DND-41 (cell line): ENCODE results near the gene COX10.
"Not testable (repeated sequence)": the region's sequence is repeated elsewhere in the genome, so short reads cannot be mapped to it uniquely, and the experiment has no call there.

Experiments
- ATAC-seq: fragments of 200-7000 bp; cut with Tn5 transposase; 3 replicates; pipeline ENCODE4 v1.9.1; 2021; ENCODE audit warnings: low read depth; ENCODE audit not compliant: insufficient read depth
- DNase-seq: peaks from one replicate; pipeline ENCODE4 v3.0.0-alpha.2; 2020
- H2AFZ ChIP-seq: 2 replicates; pipeline ENCODE4 v1.6.0; 2012; ENCODE audit warnings: low read depth, low read length
- H3K27ac ChIP-seq: 2 replicates; pipeline ENCODE4 v1.5.1; 2012; ENCODE audit warnings: low read length, inconsistent platforms
- H3K27me3 ChIP-seq: fragments of 200-600 bp; sonication (generic); 2 replicates; pipeline ENCODE4 v1.6.0; 2012; ENCODE audit warnings: low read length, mild to moderate bottlenecking, inconsistent platforms; ENCODE audit not compliant: insufficient read depth, poor library complexity
- H3K36me3 ChIP-seq: 2 replicates; pipeline ENCODE4 v1.5.1; 2012; ENCODE audit warnings: low read length, inconsistent platforms; ENCODE audit not compliant: insufficient read depth
- H3K4me1 ChIP-seq: 2 replicates; pipeline ENCODE4 v1.5.1; 2012; ENCODE audit warnings: mild to moderate bottlenecking, low read length; ENCODE audit not compliant: insufficient read depth
- H3K4me2 ChIP-seq: 2 replicates; pipeline ENCODE4 v1.6.0; 2012; ENCODE audit warnings: mild to moderate bottlenecking, moderate library complexity, low read length, inconsistent platforms; ENCODE audit not compliant: insufficient read depth
- H3K4me3 ChIP-seq, 2 experiments: fragments of 200-600 bp in 1 of 2; shearing (Covaris generic) in 1 of 2; 2 replicates each; pipeline ENCODE4 v1.5.1; 2012 to 2016; ENCODE audit warnings: inconsistent platforms in 2 of 2, low read length in 2 of 2, mild to moderate bottlenecking in 2 of 2, low read depth in 1 of 2, moderate library complexity in 1 of 2
- H3K79me2 ChIP-seq: 2 replicates; pipeline ENCODE4 v1.6.0; 2012; ENCODE audit warnings: low read length, inconsistent platforms; ENCODE audit not compliant: insufficient read depth
- H3K9ac ChIP-seq: 2 replicates; pipeline ENCODE4 v1.6.0; 2012; ENCODE audit warnings: low read depth, mild to moderate bottlenecking, inconsistent platforms, low read length, moderate library complexity
- H3K9me3 ChIP-seq: 2 replicates; pipeline ENCODE4 v1.5.1; 2012; ENCODE audit warnings: low read length, moderate library complexity, mild to moderate bottlenecking, inconsistent platforms; ENCODE audit not compliant: insufficient read depth, severe bottlenecking
- H4K20me1 ChIP-seq: 2 replicates; pipeline ENCODE4 v1.6.0; 2012; ENCODE audit warnings: low read length; ENCODE audit not compliant: insufficient read depth
- CTCF ChIP-seq: IDR thresholded peaks from 2 replicates; pipeline ENCODE4 v1.5.1; 2012; ENCODE audit warnings: borderline replicate concordance, low read length, moderate library complexity, mild to moderate bottlenecking; ENCODE audit not compliant: poor library complexity, severe bottlenecking; ENCODE audit errors: extremely low read depth
- EZH2 ChIP-seq: IDR thresholded peaks from 3 replicates; pipeline ENCODE4 v1.6.1; 2012; ENCODE audit warnings: borderline replicate concordance, low read depth, mild to moderate bottlenecking, moderate library complexity, low read length, inconsistent platforms; ENCODE audit not compliant: severe bottlenecking

COX10 gene

GRCh38 chr17:14225254-14225980 is 156.1 kb downstream of the COX10 start:
- Histone ChIP-seq H3K36me3 (no peaks in the 10 kb centered on the region), H3K4me2 (no peak overlapping the region), H3K27ac (no peak overlapping the region), H3K9ac (no peak overlapping the region), H3K79me2 (no peaks in the 10 kb centered on the region), H3K9me3 (no peaks in the 10 kb centered on the region), H4K20me1 (no peaks in the 10 kb centered on the region), H3K4me1 (no peaks in the 10 kb centered on the region), H3K4me3 (no peak overlapping the region), H3K27me3 (no peaks in the 10 kb centered on the region), H2AFZ (no peak overlapping the region)
- ATAC-seq: no peak
- no peak for DNase-seq
- TF ChIP-seq CTCF: no peak

- no peak for DNase-seq
- no peaks in the 10 kb centered on the region for H3K36me3 ChIP-seq
- H3K4me2 ChIP-seq: no peak overlapping the region
- ATAC-seq: no peak
- no peak overlapping the region for H3K4me3 ChIP-seq
- H3K27me3 ChIP-seq: no peaks in the 10 kb centered on the region
- H3K9me3 ChIP-seq: no peaks in the 10 kb centered on the region
- H3K9ac ChIP-seq: no peak overlapping the region
- no peaks in the 10 kb centered on the region for H3K4me1 ChIP-seq
- H3K27ac ChIP-seq: no peak overlapping the region
- no peak for TF ChIP-seq EZH2
- TF ChIP-seq CTCF: no peak
- no peak overlapping the region for H2AFZ ChIP-seq
- H3K79me2 ChIP-seq: no peaks in the 10 kb centered on the region
- H4K20me1 ChIP-seq: no peaks in the 10 kb centered on the region
Measured at GRCh38 chr17:14227052-14227451, 157.7 kb downstream of the COX10 start.

GRCh38 chr17:14228903-14229302 is 159.6 kb downstream of the COX10 start:
- Histone ChIP-seq H3K9me3 (no peaks in the 10 kb centered on the region), H3K9ac (no peak overlapping the region), H3K79me2 (no peaks in the 10 kb centered on the region), H3K4me1 (no peaks in the 10 kb centered on the region), H3K27me3 (no peaks in the 10 kb centered on the region), H3K4me2 (no peak overlapping the region), H3K27ac (no peak overlapping the region), H2AFZ (no peak overlapping the region), H3K36me3 (no peaks in the 10 kb centered on the region), H4K20me1 (no peaks in the 10 kb centered on the region), H3K4me3 (no peak overlapping the region)
- TF ChIP-seq CTCF (no peak), EZH2 (no peak)
- DNase-seq: no peak
- ATAC-seq: no peak

- H3K27me3 ChIP-seq, H3K9ac ChIP-seq, H3K4me3 ChIP-seq, H4K20me1 ChIP-seq, DNase-seq, H3K4me2 ChIP-seq, H3K4me1 ChIP-seq, H3K27ac ChIP-seq, H3K36me3 ChIP-seq, H3K9me3 ChIP-seq, H2AFZ ChIP-seq, H3K79me2 ChIP-seq, ATAC-seq: not testable (repeated sequence)
Measured at GRCh38 chr17:14231187-14231586, 161.9 kb downstream of the COX10 start.

- H3K27ac ChIP-seq, H3K9me3 ChIP-seq, H3K9ac ChIP-seq, H4K20me1 ChIP-seq, H3K4me3 ChIP-seq, DNase-seq, H3K4me2 ChIP-seq, H3K27me3 ChIP-seq, H3K79me2 ChIP-seq, H2AFZ ChIP-seq, H3K36me3 ChIP-seq, H3K4me1 ChIP-seq, ATAC-seq: not testable (repeated sequence)
Measured at GRCh38 chr17:14235047-14235446, 165.7 kb downstream of the COX10 start.

- H3K9ac ChIP-seq, H4K20me1 ChIP-seq, DNase-seq, H3K27me3 ChIP-seq, H3K27ac ChIP-seq, H2AFZ ChIP-seq, H3K4me2 ChIP-seq, H3K4me3 ChIP-seq, ATAC-seq, H3K36me3 ChIP-seq, H3K9me3 ChIP-seq, H3K79me2 ChIP-seq, H3K4me1 ChIP-seq: not testable (repeated sequence)
Measured at GRCh38 chr17:14236032-14236431, 166.7 kb downstream of the COX10 start.
